Measurements from ENCODE around the gene ZNF112.

ZNF112 gene

GRCh38 chr19:44280916-44281315 is 75.6 kb downstream of the ZNF112 start:
- DNase-seq = no peak

- DNase-seq = no peak
Observed at GRCh38 chr19:44278181-44278690, 78.2 kb downstream of the ZNF112 start.

- DNase-seq = no peak
Observed at GRCh38 chr19:44277331-44277730, 79.1 kb downstream of the ZNF112 start.
